Measurements from ENCODE around the gene CDK2. TPM values are rescaled to one million over a fixed set of nuclear protein-coding genes. Genes with fewer than 3 reads are reported as not detected.

Gene CDK2
- total RNA-seq, 2 donors from 2014 or later, result 116 to 144 TPM

DNA sequence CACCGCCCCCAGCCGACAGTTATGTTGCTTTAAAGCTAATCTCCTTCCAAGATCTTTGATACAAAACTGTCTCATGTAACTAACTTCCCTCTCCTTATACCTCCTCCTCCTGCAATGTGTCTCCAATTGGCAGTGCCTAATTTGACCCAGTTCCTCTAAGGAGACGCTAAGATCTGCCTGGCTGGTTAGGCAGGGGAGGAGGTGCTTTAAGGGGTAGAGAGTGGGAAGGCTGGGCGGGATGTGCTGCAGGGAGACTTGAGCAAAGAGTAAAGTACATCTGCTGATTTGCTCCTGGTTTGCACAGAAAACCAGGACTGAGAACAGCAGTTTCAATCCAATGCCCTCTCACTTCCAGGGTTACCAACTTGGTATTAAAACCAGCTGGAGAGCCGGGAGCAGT lies 46.9 kb downstream of the CDK2 start:
- ATAC-seq, result no peak

DNA sequence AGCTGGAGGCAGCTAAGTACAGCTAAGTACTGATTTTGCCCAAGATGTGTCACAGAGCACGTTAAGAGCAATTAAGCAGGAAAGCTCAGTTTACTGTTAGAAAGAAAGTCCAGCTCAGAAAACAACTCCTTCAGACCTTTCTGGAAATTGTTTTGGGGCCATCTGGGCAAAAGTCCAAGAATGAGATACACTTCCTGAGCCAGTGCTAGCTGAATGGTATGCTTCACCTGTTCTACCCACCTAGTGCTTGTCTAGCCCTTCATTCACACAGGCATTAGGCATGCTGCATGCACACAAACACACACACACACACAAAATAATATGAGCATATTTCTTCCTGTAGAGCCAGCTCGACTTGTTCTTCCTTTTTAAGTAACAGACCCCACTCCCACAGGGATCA lies 47.6 kb downstream of the CDK2 start:
- DNase-seq (ENCODE audit: low spot score in 2 of 2), result no peak
- ATAC-seq, result no peak
- Mint-ChIP-seq H3K36me3 (no peaks in the 10 kb centered on the region), H3K27ac (no peak overlapping the region), H3K9me3 (no peaks in the 10 kb centered on the region)

More for the DNA sequence above, 46.9 kb downstream of the CDK2 start:
- no peaks in the 10 kb centered on the region for H3K9me3 Mint-ChIP-seq
- no peaks in the 10 kb centered on the region for H3K36me3 Mint-ChIP-seq
- no peak overlapping the region for H3K27ac Mint-ChIP-seq
- DNase-seq (ENCODE audit: low spot score in 2 of 2), result no peak

DNA sequence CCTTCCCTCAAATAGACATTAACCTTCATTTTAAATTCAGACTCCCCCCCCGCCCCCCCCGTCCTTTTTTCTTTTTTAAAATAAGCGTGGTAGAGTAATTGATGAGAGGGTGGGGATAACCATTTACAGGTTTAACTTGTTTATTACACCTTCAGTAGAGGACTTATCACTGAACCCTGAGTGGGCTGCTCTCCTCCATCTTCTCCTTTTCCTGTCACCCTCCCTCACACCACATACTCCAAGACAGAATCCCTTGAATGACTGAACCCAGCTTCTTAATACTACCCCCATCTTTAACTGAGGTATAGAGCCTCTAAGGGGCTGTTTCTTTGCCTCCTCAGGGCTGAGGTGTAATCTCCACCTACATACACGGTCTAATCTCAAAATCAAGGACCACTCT lies 50.6 kb downstream of the CDK2 start:
- DNase-seq (ENCODE audit: low spot score in 2 of 2) (no peak), ATAC-seq (no peak)
- peaks cover 9 to 10% of the 10 kb centered on the region in 2 donors for H3K36me3 Mint-ChIP-seq
- no peak overlapping the region for H3K27ac Mint-ChIP-seq
- H3K9me3 Mint-ChIP-seq, result no peaks in the 10 kb centered on the region

DNA sequence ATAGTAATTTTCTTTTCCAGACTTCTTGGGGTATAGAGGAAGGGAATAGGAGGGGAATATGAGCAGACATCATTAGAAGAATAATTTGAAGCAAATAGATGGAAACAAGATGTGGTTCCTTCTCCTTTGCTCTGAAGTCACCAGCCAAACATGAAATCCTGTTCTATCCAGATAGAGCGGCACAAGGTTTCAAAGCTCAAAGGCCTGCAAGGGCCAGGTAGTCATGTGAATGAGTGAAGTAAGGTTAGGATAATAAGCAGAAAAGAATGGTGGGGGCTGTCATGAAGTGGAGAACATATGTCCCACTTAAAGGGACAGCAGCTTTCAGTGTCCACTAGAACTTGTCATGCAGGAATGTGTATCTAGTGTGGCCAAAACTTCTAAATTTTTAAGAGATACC lies 51.7 kb downstream of the CDK2 start:
- Mint-ChIP-seq H3K27ac (peak overlapping the region in 1 of 2 donors; percentile 40), H3K9me3 (no peaks in the 10 kb centered on the region), H3K36me3 (peaks cover 9 to 10% of the 10 kb centered on the region in 2 donors)
- ATAC-seq (no peak), DNase-seq (ENCODE audit: low spot score in 2 of 2) (no peak)

DNA sequence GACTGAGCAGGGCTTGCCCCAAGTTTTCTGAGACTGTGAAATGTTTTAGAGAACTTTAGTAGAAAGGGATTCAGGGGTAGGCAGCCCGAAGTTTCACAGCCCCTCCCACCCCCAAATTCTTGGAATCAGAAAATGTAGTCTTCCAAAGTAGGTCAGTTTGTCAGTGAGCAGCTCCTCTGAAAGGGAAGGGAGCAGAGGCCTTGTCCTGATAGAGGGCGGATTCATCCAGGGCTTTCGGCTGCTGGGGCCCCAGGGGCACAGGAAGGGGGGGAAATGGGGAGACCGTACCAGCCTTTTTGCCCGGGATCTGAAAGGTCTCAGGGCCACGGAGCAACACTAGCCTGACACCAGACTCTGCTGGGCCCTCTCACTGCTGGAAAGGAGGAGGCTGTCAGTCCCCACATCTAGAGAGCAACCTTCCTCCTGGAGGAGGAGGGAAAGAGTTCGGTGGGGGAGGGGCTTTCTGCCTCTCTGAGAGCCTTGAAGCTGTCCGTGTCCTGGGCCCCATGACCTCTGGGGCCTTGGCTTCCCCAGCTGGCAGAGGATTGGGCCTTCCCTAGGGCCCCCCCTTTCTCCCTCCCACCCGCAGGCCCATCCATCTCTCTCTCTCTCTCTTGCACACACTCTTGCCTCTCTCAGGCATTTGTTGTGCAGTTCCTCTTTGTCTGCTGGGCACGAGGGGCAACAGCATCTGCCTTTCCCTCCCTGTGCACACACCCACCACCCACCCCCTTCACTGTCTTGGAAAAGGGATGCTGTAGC lies 54.0 kb downstream of the CDK2 start, which contains the start of gene IKZF4:
IKZF4 (plus strand) TSS at position 621 of the 762 bp plus-strand sequence. CDS start 451 bp downstream, outside the sequence.
- peaks cover 13 to 14% of the 10 kb centered on the region in 2 donors for H3K36me3 Mint-ChIP-seq
- ATAC-seq, result peak; percentile 37 to 39
- peak within 1 kb of the TSS; percentile 94 to 99 for H3K27ac Mint-ChIP-seq
- H3K9me3 Mint-ChIP-seq, result no peaks in the 10 kb centered on the region
- DNase-seq (ENCODE audit: low spot score in 2 of 2), result no peak

DNA sequence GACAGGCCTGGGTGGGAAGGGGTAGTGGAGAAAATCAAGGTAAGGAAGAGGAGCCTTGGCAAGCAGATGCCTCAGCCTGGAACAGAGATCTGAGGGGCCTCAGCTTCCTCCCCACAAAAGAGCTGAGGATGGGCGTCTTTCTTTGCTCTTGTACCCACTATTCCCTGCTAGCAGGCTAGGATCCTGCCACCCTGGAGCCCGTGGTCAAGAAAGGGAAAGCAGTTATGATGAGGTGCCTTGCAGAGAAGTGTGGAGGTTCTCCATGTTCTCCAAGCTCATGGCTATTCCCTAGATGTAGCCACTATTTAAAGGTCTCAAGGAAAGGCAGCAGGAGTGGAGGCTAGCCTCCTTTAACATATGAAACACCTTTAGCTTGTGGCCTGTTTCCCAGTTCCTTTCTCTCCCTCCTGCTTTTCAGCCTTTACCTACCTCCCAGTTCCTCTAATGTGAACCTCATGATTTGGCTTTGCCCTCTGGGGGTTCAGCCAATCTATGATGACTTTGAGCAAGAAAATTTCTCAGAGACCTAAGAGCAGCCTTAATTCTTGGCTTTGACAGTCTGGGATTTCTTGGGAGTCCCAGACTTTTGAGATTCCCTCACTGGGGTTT lies 55.4 kb downstream of the CDK2 start:
- no peaks in the 10 kb centered on the region for H3K9me3 Mint-ChIP-seq
- no peak for DNase-seq (ENCODE audit: low spot score in 2 of 2)
- peak overlapping the region; percentile 94 to 99 for H3K27ac Mint-ChIP-seq
- H3K36me3 Mint-ChIP-seq, result peaks cover 14 to 15% of the 10 kb centered on the region in 2 donors
- ATAC-seq, result peak; percentile 6 to 16

Other genes starting within 250 kb of the CDK2 start
- gene RDH5, start 246.4 kb upstream of the CDK2 start, total RNA-seq, result 10 to 100 TPM in 1 of 2 donors, 1 to 10 TPM in 1; 6.4 to 13.3 TPM
- 100 to 1,000 TPM; 129 to 180 TPM for gene CD63, start 237.8 kb upstream of the CDK2 start, total RNA-seq
- 10 to 100 TPM in 1 of 2 donors, 1 to 10 TPM in 1; 5.9 to 12.0 TPM for gene GDF11, start 223.7 kb upstream of the CDK2 start, total RNA-seq
- gene SARNP, start 149.1 kb upstream of the CDK2 start, total RNA-seq, result 100 to 1,000 TPM in 1 of 2 donors, 10 to 100 TPM in 1; 95.0 to 101 TPM
- gene ORMDL2, start 148.8 kb upstream of the CDK2 start, total RNA-seq, result 10 to 100 TPM; 27.0 to 35.2 TPM
- gene DNAJC14, start 137.2 kb upstream of the CDK2 start, total RNA-seq, result 10 to 100 TPM; 29.0 to 33.4 TPM
- gene MMP19, start 123.9 kb upstream of the CDK2 start, total RNA-seq, result under 1 TPM in 1 of 2 donors, not detected in 1; 0.12 TPM
- gene PYM1, start 38.9 kb upstream of the CDK2 start, total RNA-seq, result 10 to 100 TPM; 18.9 to 32.9 TPM
- 100 to 1,000 TPM; 386 to 441 TPM for gene DGKA, start 35.7 kb upstream of the CDK2 start, total RNA-seq
- 1 to 10 TPM; 1.2 to 5.6 TPM for gene PMEL, start 788 bp upstream of the CDK2 start, total RNA-seq
- 10 to 100 TPM; 43.1 to 51.8 TPM for gene RAB5B, start 7.2 kb downstream of the CDK2 start, total RNA-seq
- gene SUOX, start 30.4 kb downstream of the CDK2 start, total RNA-seq, result 10 to 100 TPM in 1 of 2 donors, 1 to 10 TPM in 1; 5.7 to 15.5 TPM
- gene IKZF4, start 54.2 kb downstream of the CDK2 start, total RNA-seq, result 10 to 100 TPM; 17.0 to 19.5 TPM
- gene RPS26, start 75.1 kb downstream of the CDK2 start, total RNA-seq, result 10 to 100 TPM; 47.4 to 49.0 TPM
- gene ERBB3, start 113.3 kb downstream of the CDK2 start, total RNA-seq, result under 1 TPM; 0.25 to 0.34 TPM
- gene PA2G4, start 137.7 kb downstream of the CDK2 start, total RNA-seq, result 100 to 1,000 TPM; 224 to 356 TPM
- 1,000 to 10,000 TPM; 5,050 to 5,339 TPM for gene RPL41, start 149.8 kb downstream of the CDK2 start, total RNA-seq
- 10 to 100 TPM in 1 of 2 donors, 1 to 10 TPM in 1; 7.1 to 15.0 TPM for gene ZC3H10, start 151.4 kb downstream of the CDK2 start, total RNA-seq
- 100 to 1,000 TPM; 159 to 197 TPM for gene ESYT1, start 161.4 kb downstream of the CDK2 start, total RNA-seq
- 100 to 1,000 TPM in 1 of 2 donors, 10 to 100 TPM in 1; 99.7 to 112 TPM for gene MYL6B, start 185.8 kb downstream of the CDK2 start, total RNA-seq
- 1,000 to 10,000 TPM; 1,014 to 1,193 TPM for gene MYL6, start 191.5 kb downstream of the CDK2 start, total RNA-seq
- 100 to 1,000 TPM; 101 to 123 TPM for gene SMARCC2, start 222.7 kb downstream of the CDK2 start, total RNA-seq

Data from activated naive CD4-positive, alpha-beta T cell treated with anti-CD3 and anti-CD28 coated beads, Interleukin-2, amount 50 U/mL, for 72 hours (primary cell).